H1 (cell line): ENCODE measurements around the gene ENTREP1. TPM values are rescaled to one million over a fixed set of nuclear protein-coding genes. Genes with fewer than 3 reads are reported as not detected.

Experiments used
- CTCF ChIA-PET: fragments of 300-600 bp; sonication (Branson Sonifier 250); formaldehyde crosslinking; loops from one replicate; lab custom pipeline; 2021; ENCODE audit not compliant: partially characterized antibody; lab: Charles Lee
- POLR2A ChIA-PET: fragments of 300-600 bp; sonication (Branson Sonifier 250); formaldehyde crosslinking; loops from one replicate; lab custom pipeline; 2021; ENCODE audit warnings: inconsistent platforms; ENCODE audit not compliant: partially characterized antibody; lab: Charles Lee
- DNase-seq, 2 experiments: peaks; one replicate each; pipeline versions ENCODE4 v3.0.0 to v3.0.0-alpha.2; 2010 to 2022; ENCODE audit warnings: low spot score in 2 of 2, low read depth in 1 of 2, mixed read lengths in 1 of 2
- FAIRE-seq: peaks from 2 replicates; lab custom pipeline; 2011; peaks lifted over from hg19 to GRCh38; lab: Jason Lieb, UNC
- H2AFZ ChIP-seq: 2 replicates; pipeline ENCODE4 v1.8.1; 2012; ENCODE audit warnings: low read length, inconsistent platforms
- H2AK5ac ChIP-seq: 2 replicates; pipeline ENCODE4 v1.6.1; 2013; ENCODE audit warnings: low read depth, low read length
- H2BK120ac ChIP-seq: replicated peaks from 2 replicates; pipeline ENCODE3; 2013; ENCODE audit warnings: low read depth, low read length, inconsistent platforms
- H2BK12ac ChIP-seq: 2 replicates; pipeline ENCODE4 v1.6.1; 2013; ENCODE audit warnings: low read depth, low read length
- H2BK15ac ChIP-seq: 2 replicates; pipeline ENCODE4 v1.6.1; 2013; ENCODE audit warnings: low read length
- H2BK20ac ChIP-seq: 2 replicates; pipeline ENCODE4 v1.6.1; 2013; ENCODE audit warnings: low read length
- H2BK5ac ChIP-seq: 2 replicates; pipeline ENCODE4 v1.6.1; 2013; ENCODE audit warnings: low read depth, low read length
- H3K14ac ChIP-seq: 2 replicates; pipeline ENCODE4 v1.6.1; 2013; ENCODE audit warnings: inconsistent platforms; ENCODE audit not compliant: insufficient read length
- H3K18ac ChIP-seq: 2 replicates; pipeline ENCODE4 v1.6.1; 2013; ENCODE audit warnings: low read length; ENCODE audit errors: extremely low read depth
- H3K23ac ChIP-seq: 2 replicates; pipeline ENCODE4 v1.6.1; 2013; ENCODE audit warnings: inconsistent platforms; ENCODE audit not compliant: insufficient read length
- H3K23me2 ChIP-seq: 2 replicates; pipeline ENCODE4 v1.6.1; 2013; ENCODE audit warnings: low read depth, low read length
- H3K27ac ChIP-seq: 2 replicates; pipeline ENCODE4 v1.6.1; 2011; ENCODE audit warnings: low read depth, low read length, inconsistent platforms
- H3K27me3 ChIP-seq, 4 experiments: replicated peaks in 1 of 4; 1 replicate in 1 of 4; 2 replicates in 3 of 4; pipeline versions ENCODE4 v1.6.1 to v1.8.1; 2011 to 2013; ENCODE audit warnings: low read length in 3 of 4, mild to moderate bottlenecking in 3 of 4, inconsistent platforms in 2 of 4, mixed read lengths in 2 of 4, moderate library complexity in 1 of 4; ENCODE audit not compliant: control insufficient read depth in 3 of 4, insufficient read depth in 3 of 4; ENCODE audit errors: extremely low read depth in 1 of 4
- H3K36me3 ChIP-seq, 4 experiments: 2 replicates each; pipeline versions ENCODE4 v1.6.1 to v1.8.1; 2011 to 2013; ENCODE audit warnings: mild to moderate bottlenecking in 4 of 4, low read length in 3 of 4, moderate library complexity in 2 of 4, control low read depth in 1 of 4, inconsistent platforms in 1 of 4; ENCODE audit not compliant: insufficient read depth in 4 of 4, control insufficient read depth in 2 of 4
- H3K4ac ChIP-seq: replicated peaks from 2 replicates; pipeline ENCODE3; 2013; ENCODE audit warnings: low read length, low read depth, mixed read lengths, inconsistent platforms; ENCODE audit not compliant: insufficient read length
- H3K4me1 ChIP-seq, 4 experiments: replicated peaks in 1 of 4; 1 replicate in 1 of 4; 2 replicates in 3 of 4; pipeline versions ENCODE4 v1.6.1 to v1.8.1; 2011 to 2013; ENCODE audit warnings: low read length in 3 of 4, inconsistent platforms in 2 of 4, mixed read lengths in 1 of 4; ENCODE audit not compliant: insufficient read depth in 4 of 4, control insufficient read depth in 3 of 4
- H3K4me2 ChIP-seq, 2 experiments: 2 replicates each; pipeline versions ENCODE4 v1.6.1 to v1.8.1; 2011 to 2013; ENCODE audit warnings: low read depth in 2 of 2, low read length in 2 of 2, control low read depth in 1 of 2, inconsistent platforms in 1 of 2, mild to moderate bottlenecking in 1 of 2; ENCODE audit not compliant: insufficient read depth in 1 of 2
- H3K4me3 ChIP-seq, 4 experiments: fragments of 200-600, 300-600 bp in 1 of 4; sonication (generic), shearing (Covaris generic), sonication (Bioruptor Twin) in 1 of 4; 2 replicates each; pipeline versions ENCODE4 v1.5.1 to v1.8.1; 2011 to 2016; ENCODE audit warnings: low read length in 4 of 4, low read depth in 3 of 4, control low read depth in 2 of 4, inconsistent platforms in 2 of 4, mild to moderate bottlenecking in 2 of 4, mixed read lengths in 1 of 4, moderate library complexity in 1 of 4; ENCODE audit not compliant: insufficient read depth in 2 of 4; ENCODE audit errors: extremely low read depth in 1 of 4
- H3K56ac ChIP-seq: replicated peaks from 2 replicates; pipeline ENCODE3; 2013; ENCODE audit warnings: low read depth, mild to moderate bottlenecking, mixed read lengths, low read length, inconsistent platforms; ENCODE audit not compliant: insufficient read length
- H3K79me1 ChIP-seq: 2 replicates; pipeline ENCODE4 v1.6.1; 2013; ENCODE audit warnings: low read depth, low read length, control low read depth
- H3K79me2 ChIP-seq, 2 experiments: 2 replicates each; pipeline versions ENCODE4 v1.6.1 to v1.8.1; 2012 to 2013; ENCODE audit warnings: low read length in 2 of 2, mild to moderate bottlenecking in 2 of 2, inconsistent platforms in 1 of 2; ENCODE audit not compliant: insufficient read depth in 2 of 2, control insufficient read depth in 1 of 2
- H3K9ac ChIP-seq, 4 experiments: replicated peaks in 1 of 4; 1 replicate in 1 of 4; 2 replicates in 3 of 4; pipeline versions ENCODE4 v1.6.1 to v1.8.1; 2011 to 2013; ENCODE audit warnings: low read depth in 3 of 4, low read length in 3 of 4, control low read depth in 2 of 4, mild to moderate bottlenecking in 2 of 4, moderate library complexity in 2 of 4, inconsistent platforms in 1 of 4; ENCODE audit errors: extremely low read depth in 1 of 4
- H3K9me3 ChIP-seq, 2 experiments: 2 replicates each; pipeline versions ENCODE4 v1.6.1 to v1.8.1; 2012 to 2013; ENCODE audit warnings: mild to moderate bottlenecking in 2 of 2, moderate library complexity in 2 of 2, control low read depth in 1 of 2, inconsistent platforms in 1 of 2, low read depth in 1 of 2, low read length in 1 of 2, mixed read lengths in 1 of 2; ENCODE audit not compliant: insufficient read depth in 2 of 2
- H4K20me1 ChIP-seq, 2 experiments: replicated peaks in 1 of 2; 2 replicates each; pipeline versions ENCODE3 to v1.8.1; 2011 to 2013; ENCODE audit warnings: inconsistent platforms in 2 of 2, low read length in 2 of 2, mild to moderate bottlenecking in 1 of 2; ENCODE audit not compliant: insufficient read depth in 2 of 2, control insufficient read depth in 1 of 2
- H4K5ac ChIP-seq: 2 replicates; pipeline ENCODE4 v1.6.1; 2013; ENCODE audit warnings: low read length, low read depth, mixed read lengths, inconsistent platforms; ENCODE audit not compliant: insufficient read length
- H4K8ac ChIP-seq: 2 replicates; pipeline ENCODE4 v1.8.0; 2013; ENCODE audit warnings: mild to moderate bottlenecking, moderate library complexity, low read length, inconsistent platforms; ENCODE audit not compliant: insufficient read depth; ENCODE audit errors: extremely low read depth
- H4K91ac ChIP-seq: replicated peaks from 2 replicates; pipeline ENCODE3; 2013; ENCODE audit warnings: low read length, mixed read lengths, inconsistent platforms; ENCODE audit not compliant: insufficient read length
- CBX8 ChIP-seq: fragments of 300-800, 300-1000 bp; sonication (generic); IDR thresholded peaks from 2 replicates; pipeline ENCODE4 v1.7.1; 2016; ENCODE audit warnings: low read depth, low read length, borderline replicate concordance
- CHD1 ChIP-seq: IDR thresholded peaks from 2 replicates; pipeline ENCODE4 v1.6.1; 2012; ENCODE audit warnings: low read depth, low read length, improper control_type of control experiment
- HDAC2 ChIP-seq, 2 experiments: fragments of 300-600 bp in 1 of 2; sonication (generic) in 1 of 2; IDR thresholded peaks; 2 replicates each; pipeline ENCODE4 v1.6.1; 2011 to 2012; ENCODE audit warnings: low read depth in 2 of 2, low read length in 2 of 2, mild to moderate bottlenecking in 2 of 2, moderate library complexity in 2 of 2, borderline replicate concordance in 1 of 2, inconsistent platforms in 1 of 2
- JUN ChIP-seq: IDR thresholded peaks from 2 replicates; pipeline ENCODE4 v1.6.1; 2011; ENCODE audit warnings: low read depth, mild to moderate bottlenecking, improper control_type of control experiment, low read length
- KDM1A ChIP-seq: fragments of 200-600, 300-600 bp; sonication (generic); IDR thresholded peaks from 2 replicates; pipeline ENCODE4 v1.7.1; 2016; ENCODE audit warnings: mild to moderate bottlenecking, low read length, borderline replicate concordance
- RFX5 ChIP-seq: IDR thresholded peaks from 2 replicates; pipeline ENCODE4 v1.6.1; 2011; ENCODE audit warnings: low read depth, low read length, improper control_type of control experiment, borderline replicate concordance
- RNF2 ChIP-seq: fragments of 200-900, 300-1000 bp; sonication (generic); IDR thresholded peaks from 2 replicates; pipeline ENCODE4 v1.7.1; 2016; ENCODE audit warnings: borderline replicate concordance, low read depth, mild to moderate bottlenecking, antibody characterized with exemption, low read length; ENCODE audit not compliant: poor library complexity, severe bottlenecking; ENCODE audit errors: missing control alignments
- TAF7 ChIP-seq: optimal IDR thresholded peaks from 2 replicates; pipeline ENCODE3; 2011; ENCODE audit warnings: low read depth, mild to moderate bottlenecking, inconsistent platforms, low read length, moderate library complexity, borderline replicate concordance
- TBP ChIP-seq: IDR thresholded peaks from 2 replicates; pipeline ENCODE4 v1.6.1; 2011; ENCODE audit warnings: low read depth, low read length, improper control_type of control experiment
- TEAD4 ChIP-seq: IDR thresholded peaks from 2 replicates; pipeline ENCODE4 v1.6.1; 2012; ENCODE audit warnings: low read depth, low read length, inconsistent platforms, mixed read lengths
- USF2 ChIP-seq: IDR thresholded peaks from 2 replicates; pipeline ENCODE4 v1.6.1; 2011; ENCODE audit warnings: low read length, improper control_type of control experiment
- WGBS, 2 experiments: shearing (Covaris generic) in 1 of 2; methylation state at CpG; one replicate each; pipeline versions ENCODE4 v1.1.6 to v1.1.7; 2013 to 2015; ENCODE audit warnings: low lambda C conversion rate in 2 of 2, mixed read lengths in 2 of 2, inconsistent platforms in 1 of 2, low coverage in 1 of 2, missing lambda C conversion rate in 1 of 2; ENCODE audit not compliant: insufficient replicate concordance in 2 of 2, insufficient coverage in 1 of 2, insufficient read length in 1 of 2; ENCODE audit errors: extremely low coverage in 1 of 2, missing lambda C conversion rate in 1 of 2; 5-methylcytosine and 5-hydroxymethylcytosine counted together
- polyA plus RNA-seq, 7 experiments: library from polyadenylated mRNA; depleted of rRNA in 3 of 7; stranded (reverse) in 5 of 7; unstranded in 2 of 7; fragments of >200 nt in 5 of 7; fragments of 200-250 nt in 2 of 7; gene quantifications; 1 replicate in 5 of 7; 2 replicates in 1 of 7; 4 replicates in 1 of 7; pipeline versions ENCODE4 v1.2.1 to v1.2.3, GENCODE V29; 2011 to 2013; ENCODE audit warnings: missing spikeins in 2 of 7, mixed read lengths in 2 of 7
- total RNA-seq: library from RNA; stranded (reverse); fragmentation: NEBNext Ultra II Directional; extraction: Animal tissue kit (Norgen Biotek cat#: 25700); gene quantifications from 2 replicates; pipeline ENCODE4 v1.2.1, GENCODE V29; 2021

The ENTREP1 gene
- total and polyA plus RNA-seq, 2 of the 8 experiments (the other 6 are each of a cell fraction or from before 2014, with no cell fraction given): 15.3 to 25.0 TPM

GRCh38 chr9:69371001-69371400 lies 46.0 kb downstream of the ENTREP1 start:
- no peak overlapping the region for H3K9ac ChIP-seq
- H3K4me2 ChIP-seq: no peak overlapping the region
- ChIA-PET CTCF (interaction anchor here (1.0 to 1.7 kb wide), 5 partner anchors 9 to 549 kb away, joined by 3 to 4 read pairs (median 3); no protein-coding TSS in a partner anchor), POLR2A (interaction anchor here (1.6 to 1.8 kb wide), 2 partner anchors 11 to 48 kb away, joined by 3 to 7 read pairs; no protein-coding TSS in a partner anchor)
- no peak overlapping the region for H2BK120ac ChIP-seq
- H3K23ac ChIP-seq: no peak overlapping the region
- H3K27ac ChIP-seq: no peak overlapping the region
- no peaks in the 10 kb centered on the region for H3K27me3 ChIP-seq
- no peak overlapping the region for H3K56ac ChIP-seq
- DNase-seq (no peak), FAIRE-seq (no peak)
- H3K79me2 ChIP-seq: peaks cover 0 to 5% of the 10 kb centered on the region in 2 experiments; a peak in 1 of 4 replicates
- no peak overlapping the region for H4K91ac ChIP-seq
- no peaks in the 10 kb centered on the region for H3K4me1 ChIP-seq
- 59% methylated on average over 1 of the region's 1 CpG; no CpG with 5 or more reads in 1 of the 2 experiments for WGBS, 2 experiments
- no peak overlapping the region for H3K14ac ChIP-seq
- H2AFZ ChIP-seq: no peak overlapping the region
- TF ChIP-seq CHD1 (no peak), RNF2 (no peak), CBX8 (no peak), HDAC2 (IDR thresholded peaks at IDR 0.05; ENCODE audit: borderline replicate concordance in 1 of 2, low read depth in 2 of 2, low read length in 2 of 2) (no peak), KDM1A (no peak), RFX5 (no peak), TBP (no peak), TAF7 (no peak), JUN (no peak), USF2 (no peak), TEAD4 (no peak)
- no peaks in the 10 kb centered on the region; the same call in 1 of the 2 replicates for H3K23me2 ChIP-seq
- no peaks in the 10 kb centered on the region for H3K79me1 ChIP-seq
- H2AK5ac ChIP-seq: no peak overlapping the region
- no peak overlapping the region for H2BK5ac ChIP-seq
- no peaks in the 10 kb centered on the region for H3K9me3 ChIP-seq
- no peak overlapping the region for H2BK15ac ChIP-seq
- H4K8ac ChIP-seq: no peak overlapping the region
- H4K5ac ChIP-seq: no peak overlapping the region
- no peak overlapping the region for H3K18ac ChIP-seq
- no peaks in the 10 kb centered on the region for H3K36me3 ChIP-seq
- H4K20me1 ChIP-seq: peaks cover 0 to 1% of the 10 kb centered on the region in 2 experiments
- no peak overlapping the region for H2BK12ac ChIP-seq
- H2BK20ac ChIP-seq: no peak overlapping the region
- H3K4ac ChIP-seq: no peak overlapping the region
- no peak overlapping the region for H3K4me3 ChIP-seq
